ENCODE data around the gene MSL1.
A peak's percentile ranks its signal among the peaks of the same experiment; 100 is the strongest.

The MSL1 gene

DNA sequence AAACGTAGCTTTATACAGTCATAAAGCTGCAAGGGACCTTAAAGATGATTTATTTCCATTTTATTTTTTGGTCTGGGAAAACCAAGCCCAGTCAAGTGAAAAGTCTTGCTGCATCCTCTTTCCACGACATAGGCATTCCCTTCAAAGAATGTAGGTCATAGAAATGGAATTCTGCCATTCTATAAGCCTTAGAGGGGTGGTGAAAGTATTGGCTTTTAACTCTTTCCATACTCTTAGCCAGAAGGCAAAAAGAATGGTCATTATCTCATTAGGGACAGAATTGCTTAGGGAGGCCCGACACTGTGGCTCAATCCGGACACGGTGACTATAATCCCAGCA is 7.9 kb upstream of the MSL1 start:
- H3K4me1 ChIP-seq (ENCODE audit: control insufficient read depth, low read length) = peaks cover 49% of the 10 kb centered on the region
- H3K27ac ChIP-seq (ENCODE audit: low read depth, low read length) = peak overlapping the region; percentile 66
- H3K27me3 ChIP-seq (ENCODE audit: control insufficient read depth, low read length) = no peaks in the 10 kb centered on the region
- peak overlapping the region; percentile 85 for H3K4me2 ChIP-seq (ENCODE audit: low read length)
- no peaks in the 10 kb centered on the region for H4K20me1 ChIP-seq (ENCODE audit: control insufficient read depth, insufficient read depth, low read depth, low read length)
- TF ChIP-seq, protein P1, sequence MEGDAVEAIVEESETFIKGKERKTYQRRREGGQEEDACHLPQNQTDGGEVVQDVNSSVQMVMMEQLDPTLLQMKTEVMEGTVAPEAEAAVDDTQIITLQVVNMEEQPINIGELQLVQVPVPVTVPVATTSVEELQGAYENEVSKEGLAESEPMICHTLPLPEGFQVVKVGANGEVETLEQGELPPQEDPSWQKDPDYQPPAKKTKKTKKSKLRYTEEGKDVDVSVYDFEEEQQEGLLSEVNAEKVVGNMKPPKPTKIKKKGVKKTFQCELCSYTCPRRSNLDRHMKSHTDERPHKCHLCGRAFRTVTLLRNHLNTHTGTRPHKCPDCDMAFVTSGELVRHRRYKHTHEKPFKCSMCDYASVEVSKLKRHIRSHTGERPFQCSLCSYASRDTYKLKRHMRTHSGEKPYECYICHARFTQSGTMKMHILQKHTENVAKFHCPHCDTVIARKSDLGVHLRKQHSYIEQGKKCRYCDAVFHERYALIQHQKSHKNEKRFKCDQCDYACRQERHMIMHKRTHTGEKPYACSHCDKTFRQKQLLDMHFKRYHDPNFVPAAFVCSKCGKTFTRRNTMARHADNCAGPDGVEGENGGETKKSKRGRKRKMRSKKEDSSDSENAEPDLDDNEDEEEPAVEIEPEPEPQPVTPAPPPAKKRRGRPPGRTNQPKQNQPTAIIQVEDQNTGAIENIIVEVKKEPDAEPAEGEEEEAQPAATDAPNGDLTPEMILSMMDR (IDR thresholded peaks at IDR 0.05; ENCODE audit: low read depth, low read length, poor library complexity, severe bottlenecking) = no peak
- TF ChIP-seq EZH2phosphoT487 (IDR thresholded peaks at IDR 0.05; ENCODE audit: borderline replicate concordance, low read length) = no peak
- no peaks in the 10 kb centered on the region for H3K79me2 ChIP-seq (ENCODE audit: control insufficient read depth, low read length)
- peak overlapping the region; percentile 76 for H3K4me3 ChIP-seq (ENCODE audit: low read length)
- H3K9me2 ChIP-seq (replicated peaks; ENCODE audit: control insufficient read depth, low read length) = no peaks in the 10 kb centered on the region
- H3K36me3 ChIP-seq (ENCODE audit: control insufficient read depth, low read length) = no peaks in the 10 kb centered on the region
- H3F3A ChIP-seq (ENCODE audit: control insufficient read depth, insufficient read depth) = peaks cover 24% of the 10 kb centered on the region
- H3K9me3 ChIP-seq (ENCODE audit: control insufficient read depth, insufficient read depth, low read length) = no peaks in the 10 kb centered on the region

DNA sequence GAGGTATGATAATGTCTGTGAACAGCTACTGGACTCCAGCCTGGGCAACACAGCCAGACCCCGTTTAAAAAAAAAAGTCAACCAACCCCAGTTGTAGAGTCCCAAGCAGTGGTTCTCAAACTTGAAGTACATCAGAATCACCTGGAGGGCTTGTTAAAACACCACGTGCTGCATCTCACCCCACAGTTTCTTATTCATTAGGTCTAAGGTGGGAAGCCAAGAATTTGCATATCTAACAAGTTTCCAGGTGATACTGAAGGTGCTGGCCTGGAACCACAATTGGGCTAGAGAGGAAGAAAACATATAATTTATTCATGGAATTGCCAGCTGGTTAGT is 6.7 kb upstream of the MSL1 start:
- Histone ChIP-seq H3K27ac (ENCODE audit: low read depth, low read length) (no peak overlapping the region), H4K20me1 (ENCODE audit: control insufficient read depth, insufficient read depth, low read depth, low read length) (no peaks in the 10 kb centered on the region), H3K79me2 (ENCODE audit: control insufficient read depth, low read length) (peaks cover 2% of the 10 kb centered on the region), H3K4me2 (ENCODE audit: low read length) (peak overlapping the region; percentile 7; the same call in 1 of the 2 replicates), H3K9me2 (replicated peaks; ENCODE audit: control insufficient read depth, low read length) (no peaks in the 10 kb centered on the region), H3K4me3 (ENCODE audit: low read length) (no peak overlapping the region), H3K9me3 (ENCODE audit: control insufficient read depth, insufficient read depth, low read length) (no peaks in the 10 kb centered on the region), H3K36me3 (ENCODE audit: control insufficient read depth, low read length) (peaks cover 3% of the 10 kb centered on the region), H3K27me3 (ENCODE audit: control insufficient read depth, low read length) (no peaks in the 10 kb centered on the region), H3K4me1 (ENCODE audit: control insufficient read depth, low read length) (peaks cover 51% of the 10 kb centered on the region), H3F3A (ENCODE audit: control insufficient read depth, insufficient read depth) (peaks cover 22% of the 10 kb centered on the region)
- no peak for TF ChIP-seq EZH2phosphoT487 (IDR thresholded peaks at IDR 0.05; ENCODE audit: borderline replicate concordance, low read length)
- TF ChIP-seq, protein P1 (IDR thresholded peaks at IDR 0.05; ENCODE audit: low read depth, low read length, poor library complexity, severe bottlenecking) = no peak

DNA sequence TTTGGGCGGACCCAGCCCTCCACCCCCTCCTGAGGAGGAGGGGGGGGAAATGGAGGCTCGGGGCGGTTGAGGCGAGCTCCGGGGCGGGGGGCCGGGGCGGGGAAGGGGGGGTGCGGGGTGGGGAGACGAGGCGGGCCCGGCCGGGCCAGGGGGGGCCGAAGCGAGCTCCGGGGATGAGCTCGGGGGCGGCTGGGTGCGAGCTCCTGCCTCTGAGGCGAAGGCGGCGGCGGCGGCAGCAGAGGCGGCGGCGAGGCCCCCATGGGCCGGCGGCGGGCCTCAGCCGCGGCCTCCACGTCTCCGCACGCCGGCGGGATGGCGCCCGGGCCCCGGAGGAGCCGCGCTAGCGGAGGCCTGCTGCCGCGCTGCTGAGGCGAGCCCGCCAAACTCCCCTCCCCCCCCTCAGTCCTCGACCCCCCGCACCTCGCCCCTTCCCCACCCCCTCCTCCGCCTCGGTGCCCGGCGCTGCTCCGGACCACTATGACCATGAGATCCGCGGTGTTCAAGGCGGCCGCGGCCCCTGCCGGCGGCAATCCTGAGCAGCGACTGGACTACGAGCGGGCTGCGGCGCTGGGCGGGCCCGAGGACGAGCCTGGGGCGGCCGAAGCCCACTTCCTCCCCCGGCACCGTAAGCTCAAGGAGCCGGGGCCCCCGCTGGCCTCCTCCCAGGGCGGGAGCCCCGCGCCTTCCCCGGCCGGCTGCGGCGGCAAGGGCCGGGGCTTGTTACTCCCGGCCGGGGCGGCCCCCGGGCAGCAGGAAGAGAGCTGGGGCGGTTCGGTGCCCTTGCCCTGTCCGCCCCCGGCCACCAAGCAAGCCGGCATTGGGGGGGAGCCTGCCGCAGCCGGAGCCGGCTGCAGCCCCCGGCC is 596 bp downstream of the MSL1 start:
- peaks cover 57% of the 10 kb centered on the region for H3K36me3 ChIP-seq (ENCODE audit: control insufficient read depth, low read length)
- TF ChIP-seq, protein P1 (IDR thresholded peaks at IDR 0.05; ENCODE audit: low read depth, low read length, poor library complexity, severe bottlenecking) = no peak
- TF ChIP-seq EZH2phosphoT487 (IDR thresholded peaks at IDR 0.05; ENCODE audit: borderline replicate concordance, low read length) = no peak
- H3K9me3 ChIP-seq (ENCODE audit: control insufficient read depth, insufficient read depth, low read length) = no peaks in the 10 kb centered on the region
- peak overlapping the region; percentile 97 for H3K4me2 ChIP-seq (ENCODE audit: low read length)
- peak overlapping the region; percentile 60 for H3K27ac ChIP-seq (ENCODE audit: low read depth, low read length)
- no peaks in the 10 kb centered on the region for H3K27me3 ChIP-seq (ENCODE audit: control insufficient read depth, low read length)
- H3K4me1 ChIP-seq (ENCODE audit: control insufficient read depth, low read length) = peaks cover 26% of the 10 kb centered on the region
- H3K4me3 ChIP-seq (ENCODE audit: low read length) = peak overlapping the region; percentile 84
- peaks cover 6% of the 10 kb centered on the region; the same call in 1 of the 2 replicates for H3F3A ChIP-seq (ENCODE audit: control insufficient read depth, insufficient read depth)
- peaks cover 72% of the 10 kb centered on the region for H3K79me2 ChIP-seq (ENCODE audit: control insufficient read depth, low read length)
- peaks cover 13% of the 10 kb centered on the region for H4K20me1 ChIP-seq (ENCODE audit: control insufficient read depth, insufficient read depth, low read depth, low read length)
- no peaks in the 10 kb centered on the region for H3K9me2 ChIP-seq (replicated peaks; ENCODE audit: control insufficient read depth, low read length)

All from DOHH2 (cell line).